IPS DF 19.7 (cell line): ENCODE measurements around the gene LIPA.
"Not testable (repeated sequence)": the region's sequence is repeated elsewhere in the genome, so short reads cannot be mapped to it uniquely, and the experiment has no call there.

Experiments
- DNase-seq: peaks from one replicate; pipeline ENCODE4 v3.0.0-alpha.2; 2013; ENCODE audit warnings: low read depth, low spot score

LIPA gene

GRCh38 chr10:89251409-89252224 is at the start of gene LIPA:
TSS of gene LIPA (minus strand) at chr10:89251775. CDS start at chr10:89247648, 4,127 bp downstream.
- peak; percentile 94 for DNase-seq

GRCh38 chr10:89301232-89301631 is 49.7 kb upstream of the LIPA start:
- DNase-seq, result no peak

- no peak for DNase-seq
Observed at GRCh38 chr10:89299031-89299430, 47.5 kb upstream of the LIPA start.

GRCh38 chr10:89297791-89298190 is 46.2 kb upstream of the LIPA start:
- DNase-seq, result no peak

- no peak for DNase-seq
Observed at GRCh38 chr10:89297356-89297755, 45.8 kb upstream of the LIPA start.

GRCh38 chr10:89296220-89296648 is 44.7 kb upstream of the LIPA start:
- DNase-seq, result no peak

- DNase-seq, result no peak
Observed at GRCh38 chr10:89295597-89295996, 44.0 kb upstream of the LIPA start.

GRCh38 chr10:89294721-89295239 is 43.2 kb upstream of the LIPA start:
- no peak for DNase-seq

- not testable (repeated sequence) for DNase-seq
Observed at GRCh38 chr10:89285303-89285702, 33.7 kb upstream of the LIPA start.

- not testable (repeated sequence) for DNase-seq
Observed at GRCh38 chr10:89284711-89285110, 33.1 kb upstream of the LIPA start.

- DNase-seq, result no peak
Observed at GRCh38 chr10:89283936-89284475, 32.4 kb upstream of the LIPA start.

GRCh38 chr10:89283025-89283935 is 31.7 kb upstream of the LIPA start:
- no peak for DNase-seq

- no peak for DNase-seq
Observed at GRCh38 chr10:89281606-89282395, 30.2 kb upstream of the LIPA start.

GRCh38 chr10:89280508-89280907 is 28.9 kb upstream of the LIPA start:
- no peak for DNase-seq

- no peak for DNase-seq
Observed at GRCh38 chr10:89279421-89279869, 27.9 kb upstream of the LIPA start.

- DNase-seq, result no peak
Observed at GRCh38 chr10:89278900-89279392, 27.4 kb upstream of the LIPA start.

GRCh38 chr10:89278034-89278535 is 26.5 kb upstream of the LIPA start:
- no peak for DNase-seq

- DNase-seq, result no peak
Observed at GRCh38 chr10:89275383-89275782, 23.8 kb upstream of the LIPA start.

- no peak for DNase-seq
Observed at GRCh38 chr10:89274928-89275327, 23.4 kb upstream of the LIPA start.

- no peak for DNase-seq
Observed at GRCh38 chr10:89273680-89274079, 22.1 kb upstream of the LIPA start.

- no peak for DNase-seq
Observed at GRCh38 chr10:89271532-89271931, 20.0 kb upstream of the LIPA start.
